Hepatic stellate cell (primary cell): ENCODE data around the gene TCFL5.

Experiments
- DNase-seq: peaks from one replicate; pipeline ENCODE4 v3.0.0; 2011; ENCODE audit warnings: low spot score

TCFL5 gene

GRCh38 chr20:62861726-62862336 is at the start of gene TCFL5:
Gene TCFL5, minus strand, starts transcription at chr20:62861822. Its CDS starts 152 bp downstream, at chr20:62861670.
- peak; percentile 84 for DNase-seq

- DNase-seq = no peak
Observed at GRCh38 chr20:62910777-62911497, 49.3 kb upstream of the TCFL5 start.

- DNase-seq = no peak
Observed at GRCh38 chr20:62910217-62910766, 48.7 kb upstream of the TCFL5 start.

- no peak for DNase-seq
Observed at GRCh38 chr20:62908971-62909791, 47.6 kb upstream of the TCFL5 start.

- no peak for DNase-seq
Observed at GRCh38 chr20:62907384-62908317, 46.0 kb upstream of the TCFL5 start.

- no peak for DNase-seq
Observed at GRCh38 chr20:62906647-62907375, 45.2 kb upstream of the TCFL5 start.

GRCh38 chr20:62906209-62906608 is 44.6 kb upstream of the TCFL5 start:
- no peak for DNase-seq

- DNase-seq = no peak
Observed at GRCh38 chr20:62905536-62906117, 44.0 kb upstream of the TCFL5 start.

- DNase-seq = peak; percentile 55
Observed at GRCh38 chr20:62902926-62903615, 41.4 kb upstream of the TCFL5 start.

GRCh38 chr20:62901891-62902290 is 40.3 kb upstream of the TCFL5 start:
- DNase-seq = no peak

GRCh38 chr20:62900692-62901584 is 39.3 kb upstream of the TCFL5 start:
- no peak for DNase-seq

GRCh38 chr20:62900052-62900691 is 38.5 kb upstream of the TCFL5 start:
- peak; percentile 95 for DNase-seq

GRCh38 chr20:62899633-62900051 is 38.0 kb upstream of the TCFL5 start:
- DNase-seq = no peak

GRCh38 chr20:62898970-62899632 is 37.5 kb upstream of the TCFL5 start:
- no peak for DNase-seq

GRCh38 chr20:62898093-62898964 is 36.7 kb upstream of the TCFL5 start:
- DNase-seq = no peak

- DNase-seq = no peak
Observed at GRCh38 chr20:62897666-62898065, 36.0 kb upstream of the TCFL5 start.

GRCh38 chr20:62896526-62896925 is 34.9 kb upstream of the TCFL5 start:
- DNase-seq = no peak
